ENCODE data around the gene TMEM86A. TPM values are rescaled to one million over a fixed set of nuclear protein-coding genes. Genes with fewer than 3 reads are reported as not detected.
A peak's percentile ranks its signal among the peaks of the same experiment; 100 is the strongest.
"Not testable (repeated sequence)": the region's sequence is repeated elsewhere in the genome, so short reads cannot be mapped to it uniquely, and the experiment has no call there.

Gene TMEM86A
- total RNA-seq, 1 donor from 2014 or later = not detected

DNA sequence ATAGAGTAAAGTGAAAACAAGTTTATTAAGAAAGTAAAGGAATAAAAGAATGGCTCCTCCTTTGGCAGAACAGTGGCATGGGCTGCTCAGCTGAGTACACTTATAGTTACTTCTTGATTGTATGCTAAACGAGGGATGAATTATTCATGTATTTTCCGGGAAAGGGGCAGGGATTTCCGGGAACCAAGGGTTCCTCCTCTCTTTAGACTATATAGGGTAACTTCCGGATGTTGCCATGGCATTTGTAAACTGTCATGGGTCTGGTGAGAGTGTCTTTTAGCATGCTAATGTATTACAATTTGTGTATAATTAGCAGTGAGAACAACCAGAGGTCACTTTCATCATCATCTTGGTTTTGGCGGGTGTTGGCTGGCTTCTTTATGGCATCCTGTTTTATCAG is 40.9 kb upstream of the TMEM86A start:
- no peaks in the 10 kb centered on the region for H3K4me1 Mint-ChIP-seq

DNA sequence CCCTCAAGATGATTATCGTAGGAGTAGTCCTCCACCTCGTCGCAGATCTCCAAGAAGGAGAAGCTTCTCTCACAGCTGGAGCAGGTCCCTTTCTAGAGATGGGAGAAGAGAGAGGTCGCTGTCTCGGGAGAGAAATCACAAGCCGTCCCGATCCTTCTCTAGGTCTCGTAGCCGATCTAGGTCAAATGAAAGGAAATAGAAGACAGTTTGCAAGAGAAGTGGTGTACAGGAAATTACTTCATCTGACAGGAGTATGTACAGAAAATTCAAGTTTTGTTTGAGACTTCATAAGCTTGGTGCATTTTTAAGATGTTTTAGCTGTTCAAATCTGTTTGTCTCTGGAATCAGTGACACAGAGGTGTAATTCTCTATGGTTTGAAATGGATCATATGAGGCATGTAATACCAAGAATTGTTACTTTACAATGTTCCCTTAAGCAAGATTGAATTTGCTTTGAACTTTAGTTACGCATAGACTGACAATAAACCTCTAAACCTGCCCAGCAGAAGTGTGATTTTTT is 33.2 kb upstream of the TMEM86A start:
- H3K27me3 ChIP-seq; H4K20me1 ChIP-seq (ENCODE audit: low read depth); H3K79me2 ChIP-seq (ENCODE audit: low read depth); H3K4me1 Mint-ChIP-seq; H3K36me3 Mint-ChIP-seq; H3K9ac ChIP-seq; DNase-seq (ENCODE audit: low spot score); H3K4me3 Mint-ChIP-seq; H3K4me2 ChIP-seq; H3K27me3 Mint-ChIP-seq (ENCODE audit: insufficient read depth, low read depth); H3F3A ChIP-seq (ENCODE audit: low read depth); H3K9me3 Mint-ChIP-seq; H3K4me1 ChIP-seq; H3K36me3 ChIP-seq; H3K4me3 ChIP-seq; H2AFZ ChIP-seq (replicated peaks); H3K27ac ChIP-seq; H3K9me3 ChIP-seq (ENCODE audit: low read depth): not testable (repeated sequence)
- H3K27ac Mint-ChIP-seq = peak overlapping the region; percentile 3

More for the DNA sequence above, 40.9 kb upstream of the TMEM86A start:
- no peak overlapping the region for H3K4me3 ChIP-seq
- no peak overlapping the region for H3K27ac ChIP-seq
- peaks cover 13% of the 10 kb centered on the region for H3K9me3 Mint-ChIP-seq
- no peak for TF ChIP-seq EZH2phosphoT487 (IDR thresholded peaks at IDR 0.05)
- no peak for TF ChIP-seq EZH2 (IDR thresholded peaks at IDR 0.05)
- H3K4me1 ChIP-seq = no peaks in the 10 kb centered on the region
- no peak overlapping the region for H3K9ac ChIP-seq
- peaks cover 5% of the 10 kb centered on the region for H3K27me3 Mint-ChIP-seq (ENCODE audit: insufficient read depth, low read depth)
- no peaks in the 10 kb centered on the region for H3K36me3 Mint-ChIP-seq
- no peaks in the 10 kb centered on the region for H3F3A ChIP-seq (ENCODE audit: low read depth)
- H3K79me2 ChIP-seq (ENCODE audit: low read depth) = no peaks in the 10 kb centered on the region
- H3K36me3 ChIP-seq = no peaks in the 10 kb centered on the region
- no peak overlapping the region for H3K4me2 ChIP-seq
- no peak for DNase-seq (ENCODE audit: low spot score)
- H3K9me3 ChIP-seq (ENCODE audit: low read depth) = no peaks in the 10 kb centered on the region
- no peaks in the 10 kb centered on the region for H4K20me1 ChIP-seq (ENCODE audit: low read depth)
- no peak overlapping the region for H2AFZ ChIP-seq (replicated peaks)
- H3K27ac Mint-ChIP-seq = no peak overlapping the region
- peaks cover 7% of the 10 kb centered on the region for H3K27me3 ChIP-seq
- no peak overlapping the region for H3K4me3 Mint-ChIP-seq

DNA sequence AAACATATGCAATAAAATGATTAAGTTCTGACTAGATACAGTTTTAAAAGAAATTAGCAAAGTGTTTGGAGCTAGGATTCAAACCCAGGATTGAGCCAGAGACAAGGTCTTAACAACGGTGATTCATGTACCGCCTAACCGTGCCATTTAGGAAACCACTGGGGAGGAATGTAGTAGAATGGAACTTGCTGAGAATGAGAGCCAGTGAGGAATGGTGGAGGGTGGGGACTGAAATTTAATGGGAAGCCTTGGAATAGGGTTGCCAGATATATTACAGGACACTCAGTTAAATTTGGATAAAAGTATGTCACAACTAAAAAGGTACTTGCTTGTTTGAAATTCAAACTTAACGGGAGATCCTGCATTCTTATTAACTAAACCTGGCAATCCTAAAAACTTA is 30.4 kb upstream of the TMEM86A start:
- no peak overlapping the region for H3K4me3 Mint-ChIP-seq
- Histone ChIP-seq H3K4me1 (no peaks in the 10 kb centered on the region), H3K27ac (no peak overlapping the region), H3F3A (ENCODE audit: low read depth) (no peaks in the 10 kb centered on the region), H4K20me1 (ENCODE audit: low read depth) (no peaks in the 10 kb centered on the region), H3K27me3 (no peaks in the 10 kb centered on the region), H3K4me3 (no peak overlapping the region), H3K79me2 (ENCODE audit: low read depth) (no peaks in the 10 kb centered on the region), H3K9me3 (ENCODE audit: low read depth) (no peaks in the 10 kb centered on the region), H2AFZ (replicated peaks) (peak overlapping the region; percentile 69), H3K9ac (no peak overlapping the region), H3K4me2 (no peak overlapping the region), H3K36me3 (no peaks in the 10 kb centered on the region)
- H3K27me3 Mint-ChIP-seq (ENCODE audit: insufficient read depth, low read depth) = peaks cover 5% of the 10 kb centered on the region
- DNase-seq (ENCODE audit: low spot score) = no peak
- no peaks in the 10 kb centered on the region for H3K36me3 Mint-ChIP-seq
- H3K4me1 Mint-ChIP-seq = peaks cover 7% of the 10 kb centered on the region
- no peaks in the 10 kb centered on the region for H3K9me3 Mint-ChIP-seq
- no peak overlapping the region for H3K27ac Mint-ChIP-seq
- TF ChIP-seq EZH2phosphoT487 (IDR thresholded peaks at IDR 0.05) (no peak), EZH2 (IDR thresholded peaks at IDR 0.05) (no peak)
- TF ChIP-seq, protein P1, sequence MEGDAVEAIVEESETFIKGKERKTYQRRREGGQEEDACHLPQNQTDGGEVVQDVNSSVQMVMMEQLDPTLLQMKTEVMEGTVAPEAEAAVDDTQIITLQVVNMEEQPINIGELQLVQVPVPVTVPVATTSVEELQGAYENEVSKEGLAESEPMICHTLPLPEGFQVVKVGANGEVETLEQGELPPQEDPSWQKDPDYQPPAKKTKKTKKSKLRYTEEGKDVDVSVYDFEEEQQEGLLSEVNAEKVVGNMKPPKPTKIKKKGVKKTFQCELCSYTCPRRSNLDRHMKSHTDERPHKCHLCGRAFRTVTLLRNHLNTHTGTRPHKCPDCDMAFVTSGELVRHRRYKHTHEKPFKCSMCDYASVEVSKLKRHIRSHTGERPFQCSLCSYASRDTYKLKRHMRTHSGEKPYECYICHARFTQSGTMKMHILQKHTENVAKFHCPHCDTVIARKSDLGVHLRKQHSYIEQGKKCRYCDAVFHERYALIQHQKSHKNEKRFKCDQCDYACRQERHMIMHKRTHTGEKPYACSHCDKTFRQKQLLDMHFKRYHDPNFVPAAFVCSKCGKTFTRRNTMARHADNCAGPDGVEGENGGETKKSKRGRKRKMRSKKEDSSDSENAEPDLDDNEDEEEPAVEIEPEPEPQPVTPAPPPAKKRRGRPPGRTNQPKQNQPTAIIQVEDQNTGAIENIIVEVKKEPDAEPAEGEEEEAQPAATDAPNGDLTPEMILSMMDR (IDR thresholded peaks at IDR 0.05) = no peak

DNA sequence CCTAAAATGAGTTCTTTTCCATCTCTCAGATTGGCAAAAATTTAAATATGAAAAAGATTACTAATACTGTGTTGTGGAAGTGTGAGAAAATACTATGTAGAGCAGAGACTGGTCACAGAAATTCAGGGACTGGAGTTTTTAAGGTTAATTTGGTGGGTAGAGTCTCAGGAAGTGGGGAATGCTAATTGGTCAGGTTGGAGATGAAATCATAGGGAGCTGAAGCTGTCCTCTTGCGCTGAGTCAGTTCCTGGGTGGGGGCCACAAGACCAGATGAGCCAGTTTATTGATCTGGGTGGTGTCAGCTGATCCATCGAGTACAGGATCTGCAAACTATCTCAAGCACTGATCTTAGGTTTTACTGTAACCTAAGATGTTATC is 29.4 kb upstream of the TMEM86A start:
- Mint-ChIP-seq H3K4me3 (no peak overlapping the region), H3K27me3 (ENCODE audit: insufficient read depth, low read depth) (peaks cover 5% of the 10 kb centered on the region), H3K27ac (no peak overlapping the region), H3K36me3 (no peaks in the 10 kb centered on the region), H3K9me3 (no peaks in the 10 kb centered on the region), H3K4me1 (peaks cover 7% of the 10 kb centered on the region)
- H3K36me3 ChIP-seq = no peaks in the 10 kb centered on the region
- no peak overlapping the region for H3K4me3 ChIP-seq
- H3K4me2 ChIP-seq = no peak overlapping the region
- H3K4me1 ChIP-seq = no peaks in the 10 kb centered on the region
- no peak overlapping the region for H3K9ac ChIP-seq
- no peaks in the 10 kb centered on the region for H3K27me3 ChIP-seq
- H3K27ac ChIP-seq = no peak overlapping the region
- no peak for TF ChIP-seq EZH2phosphoT487 (IDR thresholded peaks at IDR 0.05)
- TF ChIP-seq, protein P1 (IDR thresholded peaks at IDR 0.05) = no peak
- TF ChIP-seq EZH2 (IDR thresholded peaks at IDR 0.05) = no peak
- H4K20me1 ChIP-seq (ENCODE audit: low read depth) = no peaks in the 10 kb centered on the region
- no peak for DNase-seq (ENCODE audit: low spot score)
- H3K9me3 ChIP-seq (ENCODE audit: low read depth) = no peaks in the 10 kb centered on the region
- no peaks in the 10 kb centered on the region for H3K79me2 ChIP-seq (ENCODE audit: low read depth)
- no peaks in the 10 kb centered on the region for H3F3A ChIP-seq (ENCODE audit: low read depth)
- H2AFZ ChIP-seq (replicated peaks) = no peak overlapping the region
